ENCODE results near the gene GP9. TPM values are rescaled to one million over a fixed set of nuclear protein-coding genes. Genes with fewer than 3 reads are reported as not detected.

GP9 gene
- total and polyA plus RNA-seq, 12 donors = 0.13 to 1.6 TPM; not detected in 10

- H3K4me1 ChIP-seq (replicated peaks in 1 of 2) = peaks cover 0 to 15% of the 10 kb centered on the region in 2 donors
- DNase-seq = peak in 6 of 7 donors; percentile 54 to 82 (median 64)
- H3K27ac ChIP-seq = peak overlapping the region in 3 of 5 donors; percentile 31 to 79 (median 60)
- TF ChIP-seq POLR2A (IDR thresholded peaks at IDR 0.05) (no peak), CTCF (IDR thresholded peaks at IDR 0.05) (no peak)
- intact Hi-C loops (cut with DNase I) = no loop called here
- H3K9me3 ChIP-seq (replicated peaks in 1 of 3) = no peaks in the 10 kb centered on the region
- no peaks in the 10 kb centered on the region for H3K36me3 ChIP-seq (replicated peaks in 1 of 2)
- 38 to 57% (median 54%) methylated on average over 13 to 19 of the region's 19 CpGs for WGBS, 4 donors
- no peaks in the 10 kb centered on the region for H3K27me3 ChIP-seq
- H3K4me3 ChIP-seq = no peak overlapping the region
Observed at GRCh38 chr3:129015388-129016105, 45.0 kb upstream of the GP9 start.

GRCh38 chr3:129016356-129016719 is 44.2 kb upstream of the GP9 start:
- DNase-seq = peak in 1 of 7 donors; percentile 69
- Histone ChIP-seq H3K27me3 (no peaks in the 10 kb centered on the region), H3K27ac (peak overlapping the region in 3 of 5 donors; percentile 31 to 79 (median 60)), H3K36me3 (replicated peaks in 1 of 2) (no peaks in the 10 kb centered on the region), H3K9me3 (replicated peaks in 1 of 3) (no peaks in the 10 kb centered on the region), H3K4me3 (no peak overlapping the region), H3K4me1 (replicated peaks in 1 of 2) (peaks cover 5 to 22% of the 10 kb centered on the region in 2 donors)
- no peak for TF ChIP-seq CTCF (IDR thresholded peaks at IDR 0.05)
- no peak for TF ChIP-seq POLR2A (IDR thresholded peaks at IDR 0.05)
- intact Hi-C loops (cut with DNase I) = no loop called here
- WGBS, 4 donors = 57 to 100% (median 62%) methylated on average over 1 to 6 of the region's 6 CpGs

GRCh38 chr3:129016720-129017483 is 43.7 kb upstream of the GP9 start:
- no peaks in the 10 kb centered on the region for H3K36me3 ChIP-seq (replicated peaks in 1 of 2)
- no peaks in the 10 kb centered on the region for H3K9me3 ChIP-seq (replicated peaks in 1 of 3)
- DNase-seq = peak in 1 of 7 donors; percentile 41
- H3K27ac ChIP-seq = peak overlapping the region in 2 of 5 donors; percentile 60 to 63
- 67 to 81% (median 72%) methylated on average over 12 to 14 of the region's 14 CpGs for WGBS, 4 donors
- H3K4me1 ChIP-seq (replicated peaks in 1 of 2) = peaks cover 5 to 28% of the 10 kb centered on the region in 2 donors
- TF ChIP-seq POLR2A (IDR thresholded peaks at IDR 0.05) = no peak
- TF ChIP-seq CTCF (IDR thresholded peaks at IDR 0.05) = no peak
- H3K27me3 ChIP-seq = no peaks in the 10 kb centered on the region
- H3K4me3 ChIP-seq = no peak overlapping the region
- intact Hi-C loops (cut with DNase I) = no loop called here

GRCh38 chr3:129017484-129017899 is 43.1 kb upstream of the GP9 start:
- Histone ChIP-seq H3K4me3 (no peak overlapping the region), H3K4me1 (replicated peaks in 1 of 2) (peaks cover 5 to 32% of the 10 kb centered on the region in 2 donors), H3K27me3 (no peaks in the 10 kb centered on the region), H3K36me3 (replicated peaks in 1 of 2) (no peaks in the 10 kb centered on the region), H3K27ac (peak overlapping the region in 2 of 5 donors; percentile 60 to 63), H3K9me3 (replicated peaks in 1 of 3) (no peaks in the 10 kb centered on the region)
- intact Hi-C loops (cut with DNase I) = no loop called here
- no peak for DNase-seq
- 60 to 77% (median 69%) methylated on average over 7 of the region's 7 CpGs for WGBS, 4 donors
- TF ChIP-seq POLR2A (IDR thresholded peaks at IDR 0.05) = no peak
- no peak for TF ChIP-seq CTCF (IDR thresholded peaks at IDR 0.05)
